OCI-LY1 (cell line): ENCODE results near the gene TBCA.

Experiments
- CTCF ChIP-seq: fragments of 200-600 bp; sonication (generic), shearing (Covaris generic); IDR thresholded peaks from 2 replicates; pipeline ENCODE4 v1.5.1; 2017; ENCODE audit warnings: mild to moderate bottlenecking, antibody characterized with exemption, low read length, moderate library complexity, mixed read lengths
- EZH2 ChIP-seq: fragments of 200-600 bp; sonication (generic), shearing (Covaris generic); IDR thresholded peaks from 2 replicates; pipeline ENCODE4 v1.8.0; 2017; ENCODE audit warnings: borderline replicate concordance, mixed run types, mild to moderate bottlenecking, antibody characterized with exemption, low read length, moderate library complexity, mixed read lengths

- TF ChIP-seq CTCF (no peak), EZH2 (no peak)
These were observed 9.1 kb upstream of the TBCA start for GRCh38 chr5:77785229-77785628.
